GM19240 (cell line): ENCODE results near the gene SORL1.

Experiments
- DNase-seq: peaks from one replicate; pipeline ENCODE4 v3.0.0; 2011; ENCODE audit warnings: low spot score; ENCODE audit not compliant: insufficient read length

The SORL1 gene

DNA sequence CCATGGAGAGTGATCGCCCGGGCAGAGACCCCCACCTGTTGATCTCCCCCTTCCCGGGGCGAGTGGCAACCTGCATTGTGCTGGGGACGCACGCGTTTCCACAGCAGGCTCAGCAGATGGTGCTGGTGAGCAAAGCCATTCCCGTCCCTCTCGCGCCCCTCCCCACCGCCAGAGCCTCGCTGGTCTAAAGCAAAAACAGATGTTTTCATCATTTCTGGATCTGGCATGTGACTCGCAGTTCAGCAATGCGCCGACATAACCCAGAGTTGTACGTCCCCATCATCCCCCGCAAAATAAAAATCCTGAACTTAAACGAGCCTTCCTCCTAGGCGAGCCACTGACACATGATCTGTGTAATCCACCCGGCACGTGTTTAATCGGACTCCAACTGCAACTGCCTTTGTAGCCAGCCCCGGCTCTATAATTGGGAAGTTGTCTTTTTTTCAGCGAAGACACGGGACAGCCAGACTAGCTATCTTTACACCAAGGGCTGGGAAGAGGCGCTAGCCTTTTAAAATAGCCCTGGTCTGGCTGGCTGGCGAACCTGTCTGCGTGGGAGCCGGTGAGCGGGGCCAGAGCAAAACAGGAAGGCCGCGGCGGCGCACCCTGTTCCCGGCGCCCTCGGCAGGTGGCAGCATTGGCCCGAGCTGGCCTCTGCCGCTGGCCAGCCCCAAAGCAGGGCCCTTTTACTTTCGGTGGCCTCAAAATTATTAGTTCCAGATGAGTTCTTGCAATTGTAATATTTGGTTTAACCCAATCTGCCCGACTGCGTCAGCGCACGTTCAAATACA lies 203.6 kb downstream of the SORL1 start:
- peak; percentile 82 for DNase-seq

DNA sequence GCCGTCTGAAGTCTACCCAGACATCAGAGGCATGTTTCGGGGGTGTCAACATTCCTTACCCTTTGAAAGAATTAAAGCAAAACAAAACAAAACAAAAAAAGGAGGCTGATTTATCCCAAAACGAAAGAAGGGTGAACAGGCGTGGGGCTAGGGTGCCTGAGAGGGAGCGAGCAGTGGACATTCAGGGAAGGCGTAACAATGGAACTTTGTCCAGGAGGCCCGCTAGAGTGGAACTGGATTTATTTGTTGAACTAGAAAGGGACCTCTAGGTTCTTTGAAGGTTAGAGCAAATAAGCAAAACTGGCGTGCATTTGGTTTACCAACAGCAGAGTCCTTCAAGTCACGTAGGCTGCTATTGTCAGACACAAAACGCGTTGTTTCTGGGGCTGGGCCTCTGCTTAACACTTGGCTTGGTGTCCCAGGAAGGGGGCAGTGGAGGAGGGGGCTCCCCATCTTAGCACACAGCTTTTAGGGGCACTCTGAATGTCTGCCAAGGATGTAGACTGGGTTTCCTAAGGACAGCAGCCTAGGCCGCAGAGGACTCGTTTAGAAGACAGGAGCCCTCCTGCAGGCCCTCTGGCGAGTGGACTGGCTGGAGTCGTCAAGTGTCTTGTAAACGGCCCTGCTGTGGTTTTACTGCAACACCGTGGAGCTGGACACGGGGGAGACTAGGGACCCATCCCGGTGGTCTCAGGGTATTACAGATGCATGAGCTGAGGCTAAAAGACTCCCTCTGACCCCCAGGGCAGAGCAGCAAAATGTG lies 204.4 kb downstream of the SORL1 start:
- no peak for DNase-seq

DNA sequence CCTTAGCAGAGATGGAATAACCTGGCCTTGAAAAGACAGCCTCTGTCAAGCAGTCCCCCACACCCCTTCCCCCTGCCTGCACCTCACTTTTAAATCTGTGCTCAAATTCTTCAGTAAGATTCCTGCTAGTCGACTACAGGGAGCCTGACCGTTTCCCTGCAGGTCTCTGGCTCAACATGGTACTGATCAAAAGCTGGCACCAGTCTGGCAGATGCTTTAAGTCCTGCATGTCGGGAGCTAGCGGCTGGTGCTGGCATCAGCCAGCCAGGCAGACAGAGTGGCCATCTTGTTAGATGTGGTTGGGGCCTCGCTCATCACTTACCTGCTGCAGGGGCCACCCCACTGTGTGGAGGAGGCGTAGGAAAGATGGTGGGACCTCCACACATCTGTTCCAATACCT lies 205.0 kb downstream of the SORL1 start:
- no peak for DNase-seq

DNA sequence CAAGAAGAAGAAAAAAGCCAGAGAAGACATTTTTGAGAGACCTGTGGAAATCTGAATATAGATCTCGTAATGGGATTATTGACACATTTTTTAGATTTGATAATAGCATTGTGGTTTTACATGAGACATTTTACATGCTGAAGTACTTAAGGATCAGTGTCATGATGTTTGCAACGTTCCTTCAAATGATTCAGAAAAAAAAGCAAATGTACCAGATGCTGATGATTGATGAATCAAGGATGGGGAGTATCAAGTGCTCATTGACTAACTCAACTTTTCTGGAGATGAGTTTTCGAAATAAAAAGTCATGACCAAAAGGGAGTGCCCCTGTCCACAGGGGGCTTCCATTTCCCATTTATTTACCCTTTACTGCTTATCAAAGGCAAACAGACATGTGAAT lies 207.7 kb downstream of the SORL1 start:
- DNase-seq = no peak

DNA sequence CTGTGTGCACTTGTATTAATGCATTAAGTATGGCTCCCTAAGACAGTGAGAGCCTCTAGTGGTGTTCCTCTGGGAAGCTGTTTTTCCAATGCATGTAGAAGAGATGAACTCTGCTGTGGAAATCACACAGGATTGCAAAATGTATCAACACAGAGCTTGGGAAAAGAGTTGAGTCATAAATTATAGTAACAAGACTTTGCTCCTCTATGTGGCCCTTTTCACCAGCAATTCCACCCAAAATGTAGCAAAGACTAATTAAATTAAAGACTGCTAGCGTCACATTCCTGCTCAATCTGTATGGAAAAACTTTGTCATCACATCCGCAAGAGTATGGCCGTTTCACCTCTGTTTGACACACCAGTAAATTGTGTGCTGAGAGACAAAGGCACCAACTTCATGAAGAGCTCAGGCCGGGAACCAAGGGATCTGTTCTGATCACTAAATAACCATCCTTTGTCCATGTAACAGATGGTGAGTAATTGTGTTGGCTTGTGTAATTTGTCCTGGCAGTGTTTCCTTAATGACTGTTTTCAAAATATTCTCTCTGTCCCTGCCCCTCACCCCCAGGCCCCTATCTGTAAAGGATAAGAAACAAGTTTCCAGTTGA lies 209.9 kb downstream of the SORL1 start:
- DNase-seq = no peak

DNA sequence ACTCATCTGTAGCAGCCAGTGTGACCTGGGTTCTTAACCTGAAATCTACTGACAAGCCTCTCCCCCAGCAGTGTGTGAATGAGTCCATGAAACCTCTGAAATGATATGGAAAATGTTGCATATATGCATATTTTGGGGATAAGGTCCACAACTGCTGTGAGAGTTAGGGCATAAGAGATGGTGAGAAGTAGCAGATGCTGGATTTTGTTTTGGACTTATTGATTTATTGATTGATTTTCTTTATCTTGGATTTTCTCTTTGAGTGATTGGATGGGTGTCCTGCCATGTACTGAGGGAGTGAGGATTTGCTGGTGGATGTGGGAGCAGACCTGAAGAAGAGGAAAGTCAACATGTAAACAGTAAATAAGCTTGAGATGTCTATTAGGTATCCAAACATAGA lies 212.0 kb downstream of the SORL1 start:
- DNase-seq = no peak

DNA sequence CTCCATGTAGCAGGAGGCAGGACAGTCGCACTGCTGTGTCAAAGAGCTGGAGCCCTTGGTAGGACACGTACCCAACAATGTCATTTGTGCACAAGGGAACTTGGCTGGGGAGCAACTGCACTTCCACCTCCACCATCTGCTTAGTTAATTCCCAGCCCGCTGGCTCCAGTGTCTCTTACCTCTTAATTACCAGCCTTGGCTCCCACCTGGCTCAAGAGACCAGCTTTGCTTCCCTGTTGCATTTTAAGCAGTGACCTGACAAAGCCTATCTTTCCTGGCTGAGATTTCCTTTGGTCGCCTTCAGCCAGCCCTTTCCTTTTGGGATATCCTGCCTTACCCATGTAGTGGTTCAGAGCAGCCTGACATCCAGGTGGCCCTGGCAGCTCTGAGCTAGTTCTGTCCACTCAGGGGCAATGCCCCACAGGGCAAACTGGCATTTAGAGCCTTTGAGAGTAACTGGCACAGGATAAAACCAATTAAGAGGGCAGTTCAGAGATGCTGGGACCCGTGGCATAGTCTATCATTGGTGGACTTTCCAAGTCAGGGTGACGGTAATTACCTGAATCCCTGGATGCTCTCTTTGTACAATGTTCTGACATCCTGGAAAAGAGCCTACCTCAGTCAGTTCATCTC lies 213.2 kb downstream of the SORL1 start:
- no peak for DNase-seq

DNA sequence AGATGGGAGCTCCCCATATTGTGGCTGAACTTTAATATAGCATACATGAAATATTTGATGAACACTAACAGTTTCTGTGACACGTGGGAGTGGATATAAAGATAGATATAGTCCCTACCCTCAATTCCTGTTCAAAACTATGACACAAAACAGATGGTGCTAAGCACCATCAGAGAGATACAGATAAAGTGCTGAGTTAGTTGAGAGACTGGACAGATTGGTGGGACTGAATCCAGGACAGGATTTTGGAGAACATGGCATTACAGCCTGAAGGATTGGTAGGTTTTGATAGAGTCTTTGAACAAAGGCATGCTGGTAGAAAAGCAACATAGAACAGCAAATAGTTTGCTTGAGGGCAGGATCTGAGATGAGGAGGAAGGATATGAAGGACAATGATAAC lies 215.7 kb downstream of the SORL1 start:
- no peak for DNase-seq

DNA sequence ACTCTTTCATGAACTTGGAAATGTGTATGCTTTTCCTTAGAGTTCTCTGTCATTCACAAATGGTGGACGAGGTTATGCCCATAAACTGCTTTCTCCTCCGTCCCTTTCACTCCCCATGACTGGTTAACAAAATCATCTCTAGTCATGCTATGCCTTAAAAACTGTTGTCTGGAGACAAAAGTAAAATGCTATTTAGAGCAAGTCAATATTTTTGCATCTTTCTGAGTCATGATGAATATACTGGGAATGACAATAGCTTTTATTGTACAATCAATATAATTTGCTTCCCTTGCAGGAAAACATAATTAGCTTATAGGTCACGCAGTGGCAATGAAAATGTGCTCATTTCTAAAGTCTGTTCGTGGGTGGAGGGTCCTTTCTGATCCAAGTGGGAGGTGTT lies 217.3 kb downstream of the SORL1 start:
- no peak for DNase-seq

DNA sequence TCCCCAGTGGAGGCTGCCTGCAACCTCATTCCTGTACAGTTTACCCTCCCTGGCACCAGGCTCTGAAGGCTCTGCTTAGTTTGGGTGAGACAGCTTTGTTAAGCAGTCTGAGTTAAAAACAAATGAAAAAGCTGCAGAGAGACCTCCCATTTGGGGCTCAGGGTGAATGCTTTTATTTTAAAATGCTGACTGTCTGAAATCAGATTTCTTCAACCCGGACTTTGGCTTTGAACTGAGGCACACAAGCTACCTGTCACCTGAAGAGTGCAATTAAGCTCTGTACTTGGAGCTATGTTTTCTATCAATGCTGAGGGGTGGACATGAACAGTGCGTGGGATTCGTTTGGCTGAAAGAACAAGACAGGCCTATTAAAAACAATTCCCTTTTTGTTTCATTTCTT lies 218.2 kb downstream of the SORL1 start:
- DNase-seq = no peak

DNA sequence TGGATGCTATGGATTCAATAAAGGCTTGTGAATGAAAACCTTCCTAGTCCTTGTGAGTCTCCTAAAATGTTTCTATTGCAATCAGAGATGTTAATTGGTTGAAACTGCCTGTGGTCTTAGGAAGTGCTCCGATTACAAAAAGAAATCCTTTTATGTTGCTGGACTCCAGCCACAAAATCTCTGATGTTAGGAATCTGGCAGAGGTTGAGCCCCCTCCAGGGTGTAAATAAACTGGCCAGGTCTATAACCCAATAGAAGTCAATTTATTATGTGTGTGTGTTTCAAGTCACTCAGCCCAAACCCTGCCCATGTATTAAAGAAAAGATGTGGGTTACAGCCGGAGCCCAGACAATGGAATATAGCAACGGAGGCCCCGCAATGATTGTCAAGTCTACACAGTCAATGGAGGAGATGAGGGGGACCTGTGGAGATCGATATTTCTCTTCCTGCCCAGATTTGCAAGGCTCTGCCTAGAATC lies 218.7 kb downstream of the SORL1 start:
- no peak for DNase-seq

DNA sequence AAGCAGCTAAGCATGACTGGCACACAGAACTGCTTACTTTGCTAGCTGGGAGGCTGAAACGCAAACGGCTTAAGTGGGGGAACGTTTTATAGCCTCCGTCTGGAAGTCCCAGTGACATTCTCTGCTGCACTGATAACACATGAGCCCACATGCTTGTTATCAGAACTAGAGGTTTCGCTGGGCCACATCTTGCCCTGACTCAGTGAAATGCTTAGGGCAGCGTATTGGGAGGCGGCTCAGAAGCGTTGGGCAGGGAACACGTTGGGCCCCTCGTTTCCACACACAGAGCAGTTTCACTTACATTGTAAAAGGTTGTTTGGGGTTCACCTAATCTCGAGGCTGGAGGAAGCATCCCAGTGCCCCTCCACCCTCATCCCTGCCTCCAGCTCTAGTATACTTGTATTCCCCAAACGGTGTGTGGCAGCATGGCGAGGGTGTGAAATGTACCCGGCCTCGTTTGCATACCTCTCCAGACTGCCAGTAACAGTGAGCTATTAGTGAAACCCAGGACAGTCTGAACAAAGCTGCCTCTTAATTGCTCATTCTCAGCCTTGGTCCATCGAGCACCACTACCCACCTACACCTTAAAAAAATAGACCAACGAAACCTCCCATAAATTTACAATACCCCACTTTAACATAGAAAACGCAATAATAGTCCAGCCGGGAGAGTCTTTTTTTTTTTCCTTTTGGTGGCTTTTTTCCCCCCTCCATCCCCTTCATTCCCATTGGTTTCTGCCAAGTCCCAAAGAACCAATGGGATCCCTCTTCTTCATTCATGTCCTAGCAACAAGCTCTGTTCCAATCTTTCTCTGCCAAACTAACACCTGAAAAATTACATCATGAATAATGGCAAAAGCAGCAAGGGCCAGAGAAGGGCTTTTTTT lies 219.4 kb downstream of the SORL1 start:
- DNase-seq = no peak

DNA sequence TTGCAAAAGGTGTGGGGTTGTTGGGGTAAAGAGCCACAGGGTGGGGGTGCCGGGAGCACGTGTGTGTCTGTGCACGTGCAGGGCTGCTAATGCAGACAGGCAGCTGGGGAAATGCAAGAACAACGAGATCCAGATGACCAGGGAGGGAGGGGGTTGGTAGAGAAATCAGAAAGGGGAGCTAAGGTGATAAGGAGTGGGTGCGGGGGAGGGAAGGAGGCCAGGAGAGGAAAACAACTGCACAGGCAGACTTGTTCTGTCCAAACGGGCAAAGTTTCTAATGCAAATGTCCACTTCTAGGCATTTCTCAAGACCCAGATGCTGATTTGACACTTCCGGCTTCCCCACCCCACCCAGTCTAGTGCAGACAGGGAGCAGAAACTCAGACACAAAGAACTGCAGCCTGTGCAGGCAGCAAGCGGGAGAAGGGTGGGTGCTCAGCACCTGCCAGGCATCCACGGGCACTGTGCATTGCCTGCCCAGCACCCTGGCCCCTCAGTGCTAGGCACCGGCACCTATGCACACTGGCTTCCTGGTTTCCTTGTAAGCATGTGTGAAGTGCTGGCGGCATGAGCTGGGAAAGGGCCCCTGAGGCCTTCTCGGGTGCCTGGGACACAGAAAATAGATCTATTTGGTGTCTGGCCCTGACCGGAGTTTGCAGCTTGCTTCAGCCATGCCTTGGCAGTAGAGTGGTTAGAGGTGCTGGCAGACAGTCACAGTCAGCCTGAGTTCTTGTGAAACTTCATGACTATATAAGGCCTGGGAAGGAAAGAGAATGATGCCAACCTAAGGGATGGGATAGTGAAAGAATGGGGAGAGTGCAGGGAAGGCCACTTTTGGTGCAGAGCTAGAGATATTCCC lies 220.7 kb downstream of the SORL1 start:
- no peak for DNase-seq

DNA sequence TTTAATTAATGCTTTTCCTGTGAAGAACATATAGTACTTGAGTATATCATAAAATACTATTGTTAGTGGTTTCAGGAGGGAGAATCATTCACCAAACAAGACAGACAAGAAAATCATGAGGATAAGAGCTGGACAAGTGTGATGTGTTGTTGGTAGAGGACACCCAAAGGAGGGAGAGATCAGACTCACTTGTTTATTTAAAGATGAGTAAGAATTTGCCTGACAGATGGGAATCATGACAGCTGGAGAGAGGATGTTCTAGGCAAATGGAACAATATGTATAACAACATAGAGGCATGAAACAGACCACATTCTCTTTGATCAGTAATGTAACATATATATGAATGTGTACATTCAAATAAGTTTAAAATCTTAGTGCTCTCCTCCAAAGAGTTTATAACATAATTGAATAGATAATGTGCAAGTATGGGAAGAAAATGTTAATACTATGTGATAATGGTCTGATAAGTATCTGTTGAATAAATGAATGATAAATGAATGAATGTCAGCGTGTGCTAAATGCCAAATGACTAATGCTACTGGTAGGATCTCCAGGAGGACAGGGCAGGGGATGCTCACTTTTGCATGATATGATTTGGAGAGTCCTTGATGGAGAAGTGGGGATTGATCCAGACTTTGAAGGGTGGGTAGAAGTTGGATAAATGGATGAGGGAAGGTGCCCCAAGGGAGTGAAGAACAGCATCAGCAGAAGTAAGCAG lies 229.6 kb downstream of the SORL1 start:
- no peak for DNase-seq
